Peyer's patch (tissue), 4 donors: ENCODE measurements around the gene NCKIPSD. TPM values are rescaled to one million over a fixed set of nuclear protein-coding genes. Genes with fewer than 3 reads are reported as not detected.

Experiments
- DNase-seq, 3 donors: peaks; one replicate each; pipeline ENCODE4 v3.0.0-alpha.2; 2017 to 2019
- H3K27ac ChIP-seq, 4 donors: fragments of 200-600 bp; sonication (generic); one replicate each; pipeline ENCODE4 v1.5.1; 2016 to 2019
- H3K27me3 ChIP-seq, 2 donors: fragments of 200-600 bp; sonication (generic); one replicate each; pipeline ENCODE4 v1.5.1; 2019
- H3K36me3 ChIP-seq, 3 donors: fragments of 200-600 bp; sonication (generic); one replicate each; pipeline ENCODE4 v1.5.1; 2016 to 2019
- H3K4me1 ChIP-seq, 4 donors: fragments of 200-600 bp; sonication (generic); one replicate each; pipeline ENCODE4 v1.5.1; 2016 to 2019
- H3K4me3 ChIP-seq, 4 donors: fragments of 200-600 bp; sonication (generic); 1 replicate in 3 of 4; 2 replicates in 1 of 4; pipeline ENCODE4 v1.5.1; 2016 to 2019; ENCODE audit warnings: mild to moderate bottlenecking in 1 of 4
- H3K9me3 ChIP-seq, 4 donors: fragments of 200-600 bp; sonication (generic); one replicate each; pipeline ENCODE4 v1.5.1; 2016 to 2019; ENCODE audit warnings: mild to moderate bottlenecking in 1 of 4
- CTCF ChIP-seq, 6 experiments: fragments of 450-650 bp in 4 of 6; fragments of 200-600 bp in 2 of 6; sonication (generic) in 1 of 6; IDR thresholded peaks; one replicate each; pipeline ENCODE4 v1.5.1; 2017 to 2019; ENCODE audit warnings: antibody characterized with exemption in 6 of 6, mild to moderate bottlenecking in 3 of 6, moderate library complexity in 1 of 6
- POLR2A ChIP-seq, 2 donors: fragments of 450-650 bp; IDR thresholded peaks; one replicate each; pipeline ENCODE4 v1.5.1; 2017; ENCODE audit warnings: antibody characterized with exemption in 2 of 2, mild to moderate bottlenecking in 2 of 2, moderate library complexity in 2 of 2
- total RNA-seq, 4 donors: library from RNA; depleted of rRNA; stranded (reverse); fragments of >200 nt; gene quantifications; one replicate each; pipeline ENCODE4 v1.1.0, GENCODE V29; 2016

The NCKIPSD gene
- total RNA-seq, 4 donors from 2014 or later = 35.7 to 66.8 (median 64.4) TPM

- TF ChIP-seq CTCF (IDR thresholded peaks at IDR 0.05) (no peak), POLR2A (IDR thresholded peaks at IDR 0.05) (peak; percentile 71 to 87)
- peak within 1 kb of the TSS; percentile 66 to 82 (median 72) for H3K4me3 ChIP-seq
- H3K4me1 ChIP-seq = peaks cover 0 to 35% (median 2%) of the 10 kb centered on the region in 4 donors
- peak within 1 kb of the TSS; percentile 75 to 88 (median 81) for H3K27ac ChIP-seq
- H3K36me3 ChIP-seq = peaks cover 0 to 30% (median 0%) of the 10 kb centered on the region in 3 donors
- DNase-seq = peak; percentile 96 to 99 (median 99)
- H3K27me3 ChIP-seq = no peaks in the 10 kb centered on the region
- H3K9me3 ChIP-seq = no peaks in the 10 kb centered on the region
Observed at GRCh38 chr3:48716982-48717746, 31.4 kb upstream of the NCKIPSD start, which contains the start of gene IP6K2. Gene IP6K2 (minus strand): TSS chr3:48717221. CDS start chr3:48695291, 21,930 bp downstream.

GRCh38 chr3:48716508-48716981 lies 30.8 kb upstream of the NCKIPSD start:
- Histone ChIP-seq H3K27me3 (no peaks in the 10 kb centered on the region), H3K4me1 (peaks cover 0 to 40% (median 2%) of the 10 kb centered on the region in 4 donors), H3K36me3 (peaks cover 0 to 35% (median 0%) of the 10 kb centered on the region in 3 donors), H3K4me3 (peak overlapping the region; percentile 66 to 82 (median 72)), H3K27ac (peak overlapping the region; percentile 75 to 88 (median 81)), H3K9me3 (no peaks in the 10 kb centered on the region)
- TF ChIP-seq POLR2A (IDR thresholded peaks at IDR 0.05) (no peak), CTCF (IDR thresholded peaks at IDR 0.05) (no peak)
- peak in 2 of 3 donors; percentile 53 to 56 for DNase-seq

- H3K27ac ChIP-seq = peak overlapping the region in 1 of 4 donors; percentile 4
- H3K4me3 ChIP-seq = peak overlapping the region in 2 of 4 donors; percentile 18 to 82
- H3K9me3 ChIP-seq = no peaks in the 10 kb centered on the region
- no peak for DNase-seq
- TF ChIP-seq CTCF (IDR thresholded peaks at IDR 0.05) = no peak
- peaks cover 0 to 47% (median 0%) of the 10 kb centered on the region in 3 donors for H3K36me3 ChIP-seq
- H3K27me3 ChIP-seq = no peaks in the 10 kb centered on the region
- H3K4me1 ChIP-seq = peaks cover 0 to 40% (median 2%) of the 10 kb centered on the region in 4 donors
Observed at GRCh38 chr3:48715174-48715800, 29.6 kb upstream of the NCKIPSD start.

GRCh38 chr3:48711727-48712126 lies 26.0 kb upstream of the NCKIPSD start:
- TF ChIP-seq POLR2A (IDR thresholded peaks at IDR 0.05) (no peak), CTCF (IDR thresholded peaks at IDR 0.05) (no peak)
- H3K9me3 ChIP-seq = no peaks in the 10 kb centered on the region
- no peak for DNase-seq

GRCh38 chr3:48709051-48709461 lies 23.3 kb upstream of the NCKIPSD start:
- Histone ChIP-seq H3K27ac (peak overlapping the region in 1 of 4 donors; percentile 20), H3K36me3 (peaks cover 0 to 75% (median 0%) of the 10 kb centered on the region in 3 donors), H3K4me1 (peaks cover 0 to 41% (median 4%) of the 10 kb centered on the region in 4 donors), H3K27me3 (no peaks in the 10 kb centered on the region), H3K4me3 (no peak overlapping the region), H3K9me3 (no peaks in the 10 kb centered on the region)
- TF ChIP-seq POLR2A (IDR thresholded peaks at IDR 0.05) = no peak
- no peak for TF ChIP-seq CTCF (IDR thresholded peaks at IDR 0.05)
- no peak for DNase-seq

More at GRCh38 chr3:48711727-48712126, 26.0 kb upstream of the NCKIPSD start:
- H3K27me3 ChIP-seq = no peaks in the 10 kb centered on the region
- peaks cover 0 to 62% (median 0%) of the 10 kb centered on the region in 3 donors for H3K36me3 ChIP-seq
- peaks cover 0 to 57% (median 4%) of the 10 kb centered on the region in 4 donors for H3K4me1 ChIP-seq
- no peak overlapping the region for H3K4me3 ChIP-seq
- no peak overlapping the region for H3K27ac ChIP-seq
